Uterus (tissue), 4 donors: ENCODE data around the gene SYNJ2BP. TPM values are rescaled to one million over a fixed set of nuclear protein-coding genes. Genes with fewer than 3 reads are reported as not detected.
"Not testable (repeated sequence)": the region's sequence is repeated elsewhere in the genome, so short reads cannot be mapped to it uniquely, and the experiment has no call there.

ENCODE experiments used
- DNase-seq, 2 donors: peaks; one replicate each; pipeline ENCODE4 v3.0.0-alpha.2; 2019 to 2020
- H3K27ac ChIP-seq, 2 donors: fragments of 200-600 bp; sonication (generic); 1 replicate in 1 of 2; 2 replicates in 1 of 2; pipeline ENCODE4 v1.5.1; 2016 to 2018
- H3K27me3 ChIP-seq, 2 donors: fragments of 200-600 bp; sonication (generic); one replicate each; pipeline ENCODE4 v1.5.1; 2018 to 2019; ENCODE audit warnings: control low read depth in 1 of 2
- H3K36me3 ChIP-seq, 2 donors: fragments of 200-600 bp; sonication (generic); one replicate each; pipeline ENCODE4 v1.5.1; 2019; ENCODE audit warnings: control low read depth in 1 of 2
- H3K4me1 ChIP-seq, 2 donors: fragments of 200-600 bp; sonication (generic); one replicate each; pipeline ENCODE4 v1.5.1; 2018 to 2019; ENCODE audit warnings: control low read depth in 1 of 2
- H3K4me3 ChIP-seq, 2 donors: fragments of 200-600 bp; sonication (generic); 1 replicate in 1 of 2; 2 replicates in 1 of 2; pipeline ENCODE4 v1.5.1; 2018 to 2019; ENCODE audit warnings: mild to moderate bottlenecking in 1 of 2
- H3K9me3 ChIP-seq, 2 donors: fragments of 200-600 bp; sonication (generic); one replicate each; pipeline ENCODE4 v1.5.1; 2019; ENCODE audit warnings: control low read depth in 1 of 2
- CTCF ChIP-seq, 4 experiments: fragments of 200-600 bp in 2 of 4; fragments of 450-650 bp in 2 of 4; sonication (generic) in 2 of 4; IDR thresholded peaks; one replicate each; pipeline ENCODE4 v1.5.1; 2016 to 2019; ENCODE audit warnings: antibody characterized with exemption in 4 of 4, mild to moderate bottlenecking in 2 of 4, moderate library complexity in 1 of 4
- POLR2A ChIP-seq, 2 donors: fragments of 450-650 bp; IDR thresholded peaks; one replicate each; pipeline ENCODE4 v1.6.1; 2016; ENCODE audit warnings: antibody characterized with exemption in 2 of 2, mild to moderate bottlenecking in 1 of 2, moderate library complexity in 1 of 2
- intact Hi-C: fragments of 100-400 bp; cut with DNase I; formaldehyde crosslinking; loops from one replicate; pipeline ENCODE4 v1.15.1; 2023; ENCODE audit warnings: low total_unique reads
- total RNA-seq, 4 donors: library from RNA; depleted of rRNA in 3 of 4; stranded (reverse); fragments of >200 nt in 3 of 4; gene quantifications; one replicate each; pipeline versions ENCODE4 v1.1.0 to v1.2.4, GENCODE V29; 2014 to 2023
- donor health status: DM: yes; HTN: yes; CAD: no.

SYNJ2BP gene
- total RNA-seq, 4 donors from 2014 or later = 11.8 to 51.7 (median 32.3) TPM

- TF ChIP-seq POLR2A (IDR thresholded peaks at IDR 0.05) = no peak
- TF ChIP-seq CTCF (IDR thresholded peaks at IDR 0.05) = no peak
These were observed 559 bp downstream of the SYNJ2BP start for GRCh38 chr14:70416338-70416724.

GRCh38 chr14:70415788-70416187 is 1.1 kb downstream of the SYNJ2BP start:
- Histone ChIP-seq H3K4me3 (peak overlapping the region in 1 of 2 donors; percentile 61), H3K27ac (no peak overlapping the region), H3K4me1 (no peaks in the 10 kb centered on the region), H3K36me3 (no peaks in the 10 kb centered on the region), H3K27me3 (no peaks in the 10 kb centered on the region), H3K9me3 (no peaks in the 10 kb centered on the region)
- intact Hi-C loops = no loop called here
- DNase-seq = no peak
- no peak for TF ChIP-seq POLR2A (IDR thresholded peaks at IDR 0.05)
- no peak for TF ChIP-seq CTCF (IDR thresholded peaks at IDR 0.05)

More at GRCh38 chr14:70416338-70416724, 559 bp downstream of the SYNJ2BP start:
- Histone ChIP-seq H3K4me1 (no peaks in the 10 kb centered on the region), H3K27ac (peak overlapping the region; percentile 67 to 73), H3K9me3 (no peaks in the 10 kb centered on the region), H3K27me3 (no peaks in the 10 kb centered on the region), H3K4me3 (peak overlapping the region; percentile 61), H3K36me3 (no peaks in the 10 kb centered on the region)
- intact Hi-C loops = no loop called here
- DNase-seq = no peak

GRCh38 chr14:70407621-70408020 is 9.3 kb downstream of the SYNJ2BP start:
- Histone ChIP-seq H3K4me1 (no peaks in the 10 kb centered on the region), H3K9me3 (no peaks in the 10 kb centered on the region), H3K36me3 (no peaks in the 10 kb centered on the region), H3K27me3 (no peaks in the 10 kb centered on the region), H3K4me3 (no peak overlapping the region), H3K27ac (no peak overlapping the region)
- TF ChIP-seq CTCF (IDR thresholded peaks at IDR 0.05) (no peak), POLR2A (IDR thresholded peaks at IDR 0.05) (no peak)
- intact Hi-C loops = no loop called here
- DNase-seq = no peak

GRCh38 chr14:70406216-70406615 is 10.7 kb downstream of the SYNJ2BP start:
- H3K27ac ChIP-seq, DNase-seq, H3K36me3 ChIP-seq, H3K4me1 ChIP-seq, H3K4me3 ChIP-seq, H3K27me3 ChIP-seq, H3K9me3 ChIP-seq, intact Hi-C loops: not testable (repeated sequence)

- H3K27ac ChIP-seq, intact Hi-C loops, DNase-seq: not testable (repeated sequence)
These were observed 13.6 kb downstream of the SYNJ2BP start for GRCh38 chr14:70403335-70403734.

GRCh38 chr14:70401643-70402042 is 15.2 kb downstream of the SYNJ2BP start:
- Histone ChIP-seq H3K36me3 (no peaks in the 10 kb centered on the region), H3K4me3 (no peak overlapping the region), H3K9me3 (no peaks in the 10 kb centered on the region), H3K4me1 (no peaks in the 10 kb centered on the region), H3K27ac (no peak overlapping the region), H3K27me3 (no peaks in the 10 kb centered on the region)
- DNase-seq = no peak
- intact Hi-C loops = no loop called here
- TF ChIP-seq CTCF (IDR thresholded peaks at IDR 0.05) = no peak
- no peak for TF ChIP-seq POLR2A (IDR thresholded peaks at IDR 0.05)

More at GRCh38 chr14:70403335-70403734, 13.6 kb downstream of the SYNJ2BP start:
- not testable (repeated sequence) for H3K9me3 ChIP-seq, H3K27me3 ChIP-seq, H3K4me1 ChIP-seq, H3K4me3 ChIP-seq, H3K36me3 ChIP-seq
